Astrocyte (in vitro differentiated cells and primary cell): Measurements from ENCODE around the gene FBXO31. TPM values are rescaled to one million over a fixed set of nuclear protein-coding genes. Genes with fewer than 3 reads are reported as not detected.

ENCODE experiments used
- DNase-seq: peaks from one replicate; pipeline ENCODE4 v3.0.0-alpha.2; 2010; ENCODE audit warnings: low read depth
- FAIRE-seq: peaks from 2 replicates; lab custom pipeline; 2011; peaks lifted over from hg19 to GRCh38; lab: Jason Lieb, UNC
- H2AFZ ChIP-seq: 2 replicates; pipeline ENCODE4 v1.6.0; 2012; ENCODE audit warnings: low read depth, low read length, inconsistent platforms
- H3K27ac ChIP-seq: 2 replicates; pipeline ENCODE4 v1.5.1; 2011; ENCODE audit warnings: low read depth, low read length, inconsistent platforms
- H3K27me3 ChIP-seq: 2 replicates; pipeline ENCODE4 v1.6.0; 2011; ENCODE audit warnings: low read length, inconsistent platforms; ENCODE audit not compliant: insufficient read depth
- H3K36me3 ChIP-seq: 2 replicates; pipeline ENCODE4 v1.5.1; 2011; ENCODE audit warnings: low read length, inconsistent platforms; ENCODE audit not compliant: insufficient read depth
- H3K4me1 ChIP-seq: 2 replicates; pipeline ENCODE4 v1.5.1; 2011; ENCODE audit warnings: low read length, inconsistent platforms; ENCODE audit not compliant: insufficient read depth
- H3K4me2 ChIP-seq: 2 replicates; pipeline ENCODE4 v1.6.0; 2012; ENCODE audit warnings: low read length, inconsistent platforms
- H3K4me3 ChIP-seq: 2 replicates; pipeline ENCODE4 v1.5.1; 2011; ENCODE audit warnings: low read depth, mild to moderate bottlenecking, low read length, inconsistent platforms; ENCODE audit not compliant: insufficient read depth
- H3K79me2 ChIP-seq: 2 replicates; pipeline ENCODE4 v1.6.0; 2012; ENCODE audit warnings: mild to moderate bottlenecking, low read length, inconsistent platforms; ENCODE audit not compliant: insufficient read depth
- H3K9ac ChIP-seq: 2 replicates; pipeline ENCODE4 v1.6.0; 2012; ENCODE audit warnings: mild to moderate bottlenecking, low read length, inconsistent platforms
- H3K9me3 ChIP-seq: 2 replicates; pipeline ENCODE4 v1.5.1; 2012; ENCODE audit warnings: low read depth, mild to moderate bottlenecking, low read length, inconsistent platforms; ENCODE audit not compliant: insufficient read depth
- H4K20me1 ChIP-seq: 2 replicates; pipeline ENCODE4 v1.6.0; 2012; ENCODE audit warnings: low read length, inconsistent platforms; ENCODE audit not compliant: insufficient read depth
- H3K27ac Mint-ChIP-seq: one replicate; pipeline ENCODE4 v1.8.0; 2021; ENCODE audit warnings: mild to moderate bottlenecking, mixed read lengths; ENCODE audit not compliant: unreplicated experiment
- H3K27me3 Mint-ChIP-seq: one replicate; pipeline ENCODE4 v1.8.0; 2021; ENCODE audit warnings: low read depth, mixed read lengths; ENCODE audit not compliant: unreplicated experiment
- H3K36me3 Mint-ChIP-seq: one replicate; pipeline ENCODE4 v1.8.0; 2021; ENCODE audit warnings: low read depth, mixed read lengths; ENCODE audit not compliant: unreplicated experiment
- H3K4me1 Mint-ChIP-seq: one replicate; pipeline ENCODE4 v1.8.0; 2021; ENCODE audit warnings: low read depth, mixed read lengths; ENCODE audit not compliant: unreplicated experiment
- H3K4me3 Mint-ChIP-seq: one replicate; pipeline ENCODE4 v1.8.0; 2021; ENCODE audit warnings: mild to moderate bottlenecking, moderate library complexity, mixed read lengths; ENCODE audit not compliant: unreplicated experiment
- H3K9me3 Mint-ChIP-seq: one replicate; pipeline ENCODE4 v1.8.0; 2021; ENCODE audit warnings: mild to moderate bottlenecking, mixed read lengths; ENCODE audit not compliant: unreplicated experiment
- EZH2 ChIP-seq: IDR thresholded peaks from 2 replicates; pipeline ENCODE4 v1.6.1; 2012; ENCODE audit warnings: mild to moderate bottlenecking, low read length, inconsistent platforms; ENCODE audit not compliant: insufficient read depth
- total RNA-seq: library from RNA; stranded (reverse); gene quantifications from 2 replicates; pipeline ENCODE4 v1.2.1, GENCODE V29; 2021
- TF ChIP-seq, protein P1 (sequence below): IDR thresholded peaks from 2 replicates; pipeline ENCODE4 v1.5.1; 2011; ENCODE audit warnings: low read depth, mild to moderate bottlenecking, inconsistent platforms, low read length, moderate library complexity; ENCODE audit not compliant: insufficient read depth

Gene FBXO31
- total RNA-seq, 1 donor from 2014 or later, result 34.9 TPM

- no peaks in the 10 kb centered on the region for H3K9me3 Mint-ChIP-seq
- H2AFZ ChIP-seq, result no peak overlapping the region
- H3K36me3 ChIP-seq, result peaks cover 48% of the 10 kb centered on the region
- no peak overlapping the region for H3K27ac ChIP-seq
- H3K4me3 Mint-ChIP-seq, result no peak overlapping the region
- DNase-seq, result no peak
- no peak overlapping the region for H3K27ac Mint-ChIP-seq
- peaks cover 17% of the 10 kb centered on the region for H3K36me3 Mint-ChIP-seq
- H3K4me2 ChIP-seq, result no peak overlapping the region
- H3K27me3 Mint-ChIP-seq, result no peaks in the 10 kb centered on the region
- H4K20me1 ChIP-seq, result peaks cover 32% of the 10 kb centered on the region
- TF ChIP-seq EZH2, result no peak
- TF ChIP-seq, protein P1, sequence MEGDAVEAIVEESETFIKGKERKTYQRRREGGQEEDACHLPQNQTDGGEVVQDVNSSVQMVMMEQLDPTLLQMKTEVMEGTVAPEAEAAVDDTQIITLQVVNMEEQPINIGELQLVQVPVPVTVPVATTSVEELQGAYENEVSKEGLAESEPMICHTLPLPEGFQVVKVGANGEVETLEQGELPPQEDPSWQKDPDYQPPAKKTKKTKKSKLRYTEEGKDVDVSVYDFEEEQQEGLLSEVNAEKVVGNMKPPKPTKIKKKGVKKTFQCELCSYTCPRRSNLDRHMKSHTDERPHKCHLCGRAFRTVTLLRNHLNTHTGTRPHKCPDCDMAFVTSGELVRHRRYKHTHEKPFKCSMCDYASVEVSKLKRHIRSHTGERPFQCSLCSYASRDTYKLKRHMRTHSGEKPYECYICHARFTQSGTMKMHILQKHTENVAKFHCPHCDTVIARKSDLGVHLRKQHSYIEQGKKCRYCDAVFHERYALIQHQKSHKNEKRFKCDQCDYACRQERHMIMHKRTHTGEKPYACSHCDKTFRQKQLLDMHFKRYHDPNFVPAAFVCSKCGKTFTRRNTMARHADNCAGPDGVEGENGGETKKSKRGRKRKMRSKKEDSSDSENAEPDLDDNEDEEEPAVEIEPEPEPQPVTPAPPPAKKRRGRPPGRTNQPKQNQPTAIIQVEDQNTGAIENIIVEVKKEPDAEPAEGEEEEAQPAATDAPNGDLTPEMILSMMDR, result no peak
- H3K9ac ChIP-seq, result no peak overlapping the region
- no peak overlapping the region for H3K4me3 ChIP-seq
- FAIRE-seq, result no peak
- no peaks in the 10 kb centered on the region for H3K27me3 ChIP-seq
- H3K4me1 Mint-ChIP-seq, result no peaks in the 10 kb centered on the region
- no peaks in the 10 kb centered on the region for H3K4me1 ChIP-seq
- no peaks in the 10 kb centered on the region for H3K9me3 ChIP-seq
- no peaks in the 10 kb centered on the region for H3K79me2 ChIP-seq
These were observed 23.0 kb upstream of the FBXO31 start for GRCh38 chr16:87406495-87407088.

DNA sequence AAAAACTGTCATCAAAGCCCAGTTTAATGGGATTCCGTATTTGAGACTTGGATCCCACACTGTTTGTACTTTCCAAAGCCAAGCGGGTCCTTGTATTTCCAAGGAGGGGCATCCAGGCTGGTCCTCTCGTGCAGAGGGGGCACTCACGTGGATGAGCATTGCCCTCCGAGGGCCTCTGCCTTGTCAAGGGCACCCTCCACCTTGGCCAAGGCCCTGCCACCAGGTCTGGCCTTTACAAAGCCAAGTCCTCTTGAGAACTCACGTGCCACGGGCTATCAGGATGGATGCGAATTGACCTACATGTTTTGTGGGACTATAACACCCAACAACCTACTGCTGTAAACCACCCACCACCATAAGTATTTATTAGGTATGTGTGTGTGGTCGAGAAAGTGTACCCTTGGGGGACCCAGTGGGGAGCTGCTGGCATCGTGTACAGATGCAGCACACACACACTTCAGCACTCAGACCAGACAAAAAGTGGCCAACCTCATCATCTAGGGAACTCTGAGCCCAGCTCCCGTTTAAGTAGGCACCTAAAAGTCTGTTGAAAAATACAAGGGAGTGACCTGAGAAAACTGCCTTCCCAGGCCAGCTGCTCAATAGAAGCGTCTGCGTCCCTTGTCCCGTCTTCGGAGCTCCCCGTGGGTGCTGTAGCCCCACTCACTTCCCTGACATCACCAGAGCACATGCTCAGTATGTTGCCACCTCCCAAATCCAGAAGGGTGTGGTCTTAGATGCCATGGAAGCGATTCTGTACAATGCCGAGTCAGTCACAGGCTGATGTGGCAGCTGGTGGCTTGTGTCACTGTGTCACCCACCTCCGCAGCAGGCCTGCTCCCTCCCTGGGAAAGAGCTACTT, 21.4 kb upstream of the FBXO31 start:
- Histone ChIP-seq H3K4me1 (no peaks in the 10 kb centered on the region), H3K27me3 (no peaks in the 10 kb centered on the region), H3K9me3 (no peaks in the 10 kb centered on the region), H2AFZ (no peak overlapping the region), H3K36me3 (peaks cover 48% of the 10 kb centered on the region), H3K27ac (no peak overlapping the region), H4K20me1 (peaks cover 22% of the 10 kb centered on the region), H3K4me3 (no peak overlapping the region), H3K79me2 (peaks cover 8% of the 10 kb centered on the region), H3K9ac (no peak overlapping the region), H3K4me2 (no peak overlapping the region)
- TF ChIP-seq, protein P1, result no peak
- no peak for TF ChIP-seq EZH2
- H3K9me3 Mint-ChIP-seq, result no peaks in the 10 kb centered on the region
- FAIRE-seq (no peak), DNase-seq (no peak)
- no peaks in the 10 kb centered on the region for H3K4me1 Mint-ChIP-seq
- peaks cover 19% of the 10 kb centered on the region for H3K36me3 Mint-ChIP-seq
- peak overlapping the region; percentile 26 for H3K27ac Mint-ChIP-seq
- H3K4me3 Mint-ChIP-seq, result no peak overlapping the region
- no peaks in the 10 kb centered on the region for H3K27me3 Mint-ChIP-seq
